Lower leg skin (tissue), 3 donors: ENCODE results near the gene PCDHB15.
"Not testable (repeated sequence)": the region's sequence is repeated elsewhere in the genome, so short reads cannot be mapped to it uniquely, and the experiment has no call there.

Experiments used
- CTCF ChIP-seq, 3 donors: fragments of 450-650 bp; IDR thresholded peaks; one replicate each; pipeline ENCODE4 v1.5.1; 2016; ENCODE audit warnings: antibody characterized with exemption in 3 of 3, mild to moderate bottlenecking in 3 of 3, moderate library complexity in 2 of 3
- POLR2A ChIP-seq, 2 donors: fragments of 450-650 bp; IDR thresholded peaks; one replicate each; pipeline ENCODE4 v1.6.1; 2016 to 2017; ENCODE audit warnings: antibody characterized with exemption in 2 of 2, mild to moderate bottlenecking in 1 of 2, moderate library complexity in 1 of 2

GRCh38 chr5:141213656-141214339 is 31.4 kb upstream of the PCDHB15 start, which contains the start of gene PCDHB13:
- not testable (repeated sequence) for TF ChIP-seq CTCF, POLR2A (IDR thresholded peaks at IDR 0.05)
